ENCODE measurements around the gene C7.
"Not testable (repeated sequence)": the region's sequence is repeated elsewhere in the genome, so short reads cannot be mapped to it uniquely, and the experiment has no call there.

DNA sequence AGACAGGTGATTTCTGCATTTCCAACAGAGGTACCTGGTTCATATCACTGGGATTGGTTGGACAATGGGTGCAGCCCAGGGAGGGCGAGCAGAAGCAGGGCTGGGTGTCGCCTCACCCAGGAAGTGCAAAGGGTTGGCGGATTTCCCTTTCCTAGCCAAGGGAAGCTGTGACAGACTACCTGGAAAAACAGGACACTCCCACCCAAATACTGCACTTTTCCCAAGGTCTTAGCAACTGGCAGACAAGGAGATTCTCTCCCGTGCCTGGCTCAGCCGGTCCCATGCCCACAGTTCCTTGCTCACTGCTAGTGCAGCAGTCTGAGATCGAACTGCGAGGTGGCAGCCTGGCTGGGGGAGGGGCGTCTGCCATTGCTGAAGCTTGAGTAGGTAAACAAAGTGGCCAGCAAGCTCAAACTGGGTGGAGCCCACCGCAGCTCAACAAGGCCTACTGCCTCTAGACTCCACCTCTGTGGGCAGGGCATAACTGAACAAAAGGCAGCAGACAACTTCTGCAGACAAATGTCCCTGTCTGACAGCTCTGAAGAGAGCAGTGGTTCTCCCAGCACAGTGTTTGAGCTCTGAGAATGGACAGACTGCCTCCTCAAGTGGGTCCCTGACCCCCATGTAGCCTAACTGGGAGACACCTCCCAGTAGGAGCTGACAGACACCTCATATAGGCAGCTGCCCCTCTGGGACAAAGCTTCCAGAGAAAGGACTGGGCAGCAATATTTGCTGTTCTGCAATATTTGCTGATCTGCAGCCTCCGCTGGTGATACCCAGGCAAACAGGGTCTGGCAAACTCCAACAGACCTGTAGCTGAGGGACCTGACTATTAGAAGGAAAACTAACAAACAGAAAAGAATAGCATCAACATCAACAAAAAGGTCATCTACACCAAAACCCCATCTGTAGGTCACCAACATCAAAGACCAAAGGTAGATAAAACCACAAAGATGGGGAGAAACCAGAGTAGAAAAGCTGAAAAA is 13.6 kb upstream of the C7 start:
- not testable (repeated sequence) for TF ChIP-seq POLR2AphosphoS5 (IDR thresholded peaks at IDR 0.05)
- TF ChIP-seq, protein P1, sequence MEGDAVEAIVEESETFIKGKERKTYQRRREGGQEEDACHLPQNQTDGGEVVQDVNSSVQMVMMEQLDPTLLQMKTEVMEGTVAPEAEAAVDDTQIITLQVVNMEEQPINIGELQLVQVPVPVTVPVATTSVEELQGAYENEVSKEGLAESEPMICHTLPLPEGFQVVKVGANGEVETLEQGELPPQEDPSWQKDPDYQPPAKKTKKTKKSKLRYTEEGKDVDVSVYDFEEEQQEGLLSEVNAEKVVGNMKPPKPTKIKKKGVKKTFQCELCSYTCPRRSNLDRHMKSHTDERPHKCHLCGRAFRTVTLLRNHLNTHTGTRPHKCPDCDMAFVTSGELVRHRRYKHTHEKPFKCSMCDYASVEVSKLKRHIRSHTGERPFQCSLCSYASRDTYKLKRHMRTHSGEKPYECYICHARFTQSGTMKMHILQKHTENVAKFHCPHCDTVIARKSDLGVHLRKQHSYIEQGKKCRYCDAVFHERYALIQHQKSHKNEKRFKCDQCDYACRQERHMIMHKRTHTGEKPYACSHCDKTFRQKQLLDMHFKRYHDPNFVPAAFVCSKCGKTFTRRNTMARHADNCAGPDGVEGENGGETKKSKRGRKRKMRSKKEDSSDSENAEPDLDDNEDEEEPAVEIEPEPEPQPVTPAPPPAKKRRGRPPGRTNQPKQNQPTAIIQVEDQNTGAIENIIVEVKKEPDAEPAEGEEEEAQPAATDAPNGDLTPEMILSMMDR (IDR thresholded peaks at IDR 0.05), result not testable (repeated sequence)
